ENCODE measurements around the gene OAS3. TPM values are rescaled to one million over a fixed set of nuclear protein-coding genes. Genes with fewer than 3 reads are reported as not detected.

The OAS3 gene
- polyA plus RNA-seq, 1 experiment, result 6.7 TPM

DNA sequence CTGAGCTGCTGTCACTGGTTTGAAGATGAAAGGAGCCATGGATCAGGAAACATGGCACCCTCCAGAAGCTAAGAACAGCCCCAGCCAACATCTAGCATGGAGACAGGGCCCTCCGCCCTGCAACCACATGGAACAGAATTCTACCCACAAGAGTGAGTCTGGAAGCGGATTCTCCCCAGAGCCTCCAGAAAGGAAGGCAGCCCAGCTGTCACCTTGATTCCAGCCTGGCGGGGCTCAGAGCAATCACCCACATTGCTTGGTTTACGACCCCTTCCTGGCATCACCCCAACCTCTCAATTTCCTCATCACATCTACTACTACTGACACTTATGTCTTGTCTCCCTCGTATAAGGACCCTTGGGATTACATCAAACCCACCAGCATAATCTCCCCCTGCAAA is 78.5 kb downstream of the OAS3 start:
- POLR2A ChIA-PET, result no interaction called here
- CTCF ChIA-PET, result interaction anchor here (1.2 kb wide), 1 partner anchor 10 kb away, joined by 5 read pairs; no protein-coding TSS in a partner anchor
- no peak overlapping the region for H3K4me3 ChIP-seq (ENCODE audit: low read depth, low read length)
- TF ChIP-seq, protein P1, sequence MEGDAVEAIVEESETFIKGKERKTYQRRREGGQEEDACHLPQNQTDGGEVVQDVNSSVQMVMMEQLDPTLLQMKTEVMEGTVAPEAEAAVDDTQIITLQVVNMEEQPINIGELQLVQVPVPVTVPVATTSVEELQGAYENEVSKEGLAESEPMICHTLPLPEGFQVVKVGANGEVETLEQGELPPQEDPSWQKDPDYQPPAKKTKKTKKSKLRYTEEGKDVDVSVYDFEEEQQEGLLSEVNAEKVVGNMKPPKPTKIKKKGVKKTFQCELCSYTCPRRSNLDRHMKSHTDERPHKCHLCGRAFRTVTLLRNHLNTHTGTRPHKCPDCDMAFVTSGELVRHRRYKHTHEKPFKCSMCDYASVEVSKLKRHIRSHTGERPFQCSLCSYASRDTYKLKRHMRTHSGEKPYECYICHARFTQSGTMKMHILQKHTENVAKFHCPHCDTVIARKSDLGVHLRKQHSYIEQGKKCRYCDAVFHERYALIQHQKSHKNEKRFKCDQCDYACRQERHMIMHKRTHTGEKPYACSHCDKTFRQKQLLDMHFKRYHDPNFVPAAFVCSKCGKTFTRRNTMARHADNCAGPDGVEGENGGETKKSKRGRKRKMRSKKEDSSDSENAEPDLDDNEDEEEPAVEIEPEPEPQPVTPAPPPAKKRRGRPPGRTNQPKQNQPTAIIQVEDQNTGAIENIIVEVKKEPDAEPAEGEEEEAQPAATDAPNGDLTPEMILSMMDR (IDR thresholded peaks at IDR 0.05; ENCODE audit: insufficient read depth, low read depth, low read length), result no peak
- peaks cover 3% of the 10 kb centered on the region; the same call in 1 of the 2 replicates for H3K27me3 ChIP-seq (ENCODE audit: control insufficient read depth, insufficient read depth, low read length)
- DNase-seq (ENCODE audit: low read depth), result no peak
- H3K36me3 ChIP-seq (ENCODE audit: control insufficient read depth, insufficient read depth, low read length), result no peaks in the 10 kb centered on the region

DNA sequence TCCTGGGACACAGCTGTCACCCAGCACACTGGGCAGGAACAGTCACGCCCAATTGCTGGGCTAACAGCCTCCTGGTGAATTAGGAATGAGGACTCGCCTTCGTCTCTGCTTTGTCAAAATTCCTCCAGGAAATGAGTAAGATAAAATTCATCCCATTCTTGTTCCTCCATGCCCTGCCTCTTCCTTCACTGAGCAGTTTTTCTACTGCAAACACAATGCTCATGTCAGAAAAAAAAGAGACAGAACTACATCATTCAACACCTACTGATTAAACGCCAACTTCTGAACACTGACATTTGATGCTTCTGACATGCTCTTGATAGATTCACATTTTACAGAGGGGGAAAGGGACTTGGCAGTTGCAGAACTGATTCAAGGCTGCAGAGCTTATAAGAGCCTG is 80.8 kb downstream of the OAS3 start:
- ChIA-PET POLR2A (no interaction called here), CTCF (interaction anchor here (0.7 to 0.8 kb wide), 2 partner anchors 25 to 41 kb away, joined by 3 read pairs; no protein-coding TSS in a partner anchor)
- peaks cover 3% of the 10 kb centered on the region; the same call in 1 of the 2 replicates for H3K27me3 ChIP-seq (ENCODE audit: control insufficient read depth, insufficient read depth, low read length)
- no peaks in the 10 kb centered on the region for H3K36me3 ChIP-seq (ENCODE audit: control insufficient read depth, insufficient read depth, low read length)
- TF ChIP-seq, protein P1 (IDR thresholded peaks at IDR 0.05; ENCODE audit: insufficient read depth, low read depth, low read length), result no peak
- DNase-seq (ENCODE audit: low read depth), result no peak
- no peak overlapping the region for H3K4me3 ChIP-seq (ENCODE audit: low read depth, low read length)

DNA sequence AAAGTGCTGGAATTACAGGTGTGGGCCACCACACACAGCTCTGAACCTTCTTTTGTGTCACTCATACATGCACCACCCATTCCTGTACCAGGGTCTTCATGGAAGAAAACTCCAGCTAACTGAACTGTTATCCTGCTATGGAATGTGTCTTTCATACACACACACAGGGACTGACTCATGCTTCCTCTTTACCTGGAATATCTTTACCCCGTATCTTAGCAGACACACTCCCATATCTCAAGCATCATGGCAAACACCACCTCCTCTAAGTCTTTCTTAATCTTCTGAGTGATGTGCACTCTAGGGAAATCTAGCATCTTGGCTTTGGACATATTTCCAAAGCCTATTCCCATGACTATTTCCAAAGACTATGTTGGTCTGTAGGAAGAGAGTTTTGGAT is 83.2 kb downstream of the OAS3 start:
- Histone ChIP-seq H3K4me3 (ENCODE audit: low read depth, low read length) (no peak overlapping the region), H3K36me3 (ENCODE audit: control insufficient read depth, insufficient read depth, low read length) (no peaks in the 10 kb centered on the region), H3K27me3 (ENCODE audit: control insufficient read depth, insufficient read depth, low read length) (no peaks in the 10 kb centered on the region)
- TF ChIP-seq, protein P1 (IDR thresholded peaks at IDR 0.05; ENCODE audit: insufficient read depth, low read depth, low read length), result no peak
- no peak for DNase-seq (ENCODE audit: low read depth)
- ChIA-PET CTCF (interaction anchor here (1.3 to 1.6 kb wide), 4 partner anchors 13 to 29 kb away, joined by 4 to 5 read pairs (median 4); no protein-coding TSS in a partner anchor), POLR2A (interaction anchor here (0.7 kb wide), 1 partner anchor 14 kb away, joined by 3 read pairs; no protein-coding TSS in a partner anchor)

Other genes starting within 250 kb of the OAS3 start
- gene RPH3A, start 146.7 kb upstream of the OAS3 start, polyA plus RNA-seq (2011; rRNA removed), result not detected in 2 replicates
- gene OAS1, start 31.5 kb upstream of the OAS3 start, polyA plus RNA-seq (2011; rRNA removed), result 0.59 and 1.4 TPM in 2 replicates
- 1.2 and 1.9 TPM in 2 replicates for gene OAS2, start 40.0 kb downstream of the OAS3 start, polyA plus RNA-seq (2011; rRNA removed)
- gene DTX1, start 118.3 kb downstream of the OAS3 start, polyA plus RNA-seq (2011; rRNA removed), result not detected in 2 replicates
- not detected in 2 replicates for gene RASAL1, start 197.3 kb downstream of the OAS3 start, polyA plus RNA-seq (2011; rRNA removed)
- not detected in 2 replicates for gene CFAP73, start 211.2 kb downstream of the OAS3 start, polyA plus RNA-seq (2011; rRNA removed)
- gene DDX54, start 247.0 kb downstream of the OAS3 start, polyA plus RNA-seq (2011; rRNA removed), result 36.2 and 54.7 TPM in 2 replicates
- 13.2 and 19.4 TPM in 2 replicates for gene RITA1, start 247.2 kb downstream of the OAS3 start, polyA plus RNA-seq (2011; rRNA removed)

Data from BJ (cell line).